ENCODE results near the gene PTPRD. TPM values are rescaled to one million over a fixed set of nuclear protein-coding genes. Genes with fewer than 3 reads are reported as not detected.

PTPRD gene
- total RNA-seq, 1 donor from 2014 or later, result 5.7 TPM

DNA sequence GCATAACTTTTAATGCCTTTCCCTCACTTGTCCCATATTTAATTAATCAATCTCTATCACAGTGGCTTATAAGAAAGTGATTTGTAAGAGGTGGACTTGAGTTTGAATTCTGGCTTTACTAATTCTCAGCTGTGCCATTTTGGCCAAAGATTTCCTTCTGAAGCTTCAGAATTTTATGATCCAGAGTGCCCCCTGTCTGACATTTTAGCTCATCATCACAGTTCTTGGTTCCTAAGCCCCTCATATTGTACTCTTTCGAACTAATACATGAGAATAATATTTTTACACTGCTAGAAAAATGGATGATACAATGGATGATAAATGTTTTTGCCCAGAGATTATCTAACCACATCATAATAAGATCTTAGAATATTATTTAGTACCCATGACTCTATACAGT, 1014.1 kb downstream of the PTPRD start:
- no peak overlapping the region for H3K4me3 Mint-ChIP-seq (ENCODE audit: unreplicated experiment)
- no peaks in the 10 kb centered on the region for H3K36me3 Mint-ChIP-seq (ENCODE audit: low read depth)
- no peak for DNase-seq (ENCODE audit: low spot score)
- no peaks in the 10 kb centered on the region for H3K4me1 Mint-ChIP-seq (ENCODE audit: low read depth)
- peaks cover 11% of the 10 kb centered on the region for H3K9me3 Mint-ChIP-seq (ENCODE audit: low read depth)
- no peak overlapping the region for H3K27ac Mint-ChIP-seq (ENCODE audit: unreplicated experiment)
- peak; percentile 29 for TF ChIP-seq CTCF (IDR thresholded peaks at IDR 0.05)
- no peaks in the 10 kb centered on the region for H3K27me3 Mint-ChIP-seq (ENCODE audit: low read depth)

- Mint-ChIP-seq H3K27ac (ENCODE audit: unreplicated experiment) (no peak overlapping the region), H3K27me3 (ENCODE audit: low read depth) (no peaks in the 10 kb centered on the region), H3K4me3 (ENCODE audit: unreplicated experiment) (no peak overlapping the region), H3K36me3 (ENCODE audit: low read depth) (no peaks in the 10 kb centered on the region), H3K4me1 (ENCODE audit: low read depth) (peaks cover 3% of the 10 kb centered on the region), H3K9me3 (ENCODE audit: low read depth) (peaks cover 12% of the 10 kb centered on the region)
- TF ChIP-seq CTCF (IDR thresholded peaks at IDR 0.05), result no peak
- no peak for DNase-seq (ENCODE audit: low spot score)
Measured at GRCh38 chr9:9592104-9592503, 1020.7 kb downstream of the PTPRD start.

DNA sequence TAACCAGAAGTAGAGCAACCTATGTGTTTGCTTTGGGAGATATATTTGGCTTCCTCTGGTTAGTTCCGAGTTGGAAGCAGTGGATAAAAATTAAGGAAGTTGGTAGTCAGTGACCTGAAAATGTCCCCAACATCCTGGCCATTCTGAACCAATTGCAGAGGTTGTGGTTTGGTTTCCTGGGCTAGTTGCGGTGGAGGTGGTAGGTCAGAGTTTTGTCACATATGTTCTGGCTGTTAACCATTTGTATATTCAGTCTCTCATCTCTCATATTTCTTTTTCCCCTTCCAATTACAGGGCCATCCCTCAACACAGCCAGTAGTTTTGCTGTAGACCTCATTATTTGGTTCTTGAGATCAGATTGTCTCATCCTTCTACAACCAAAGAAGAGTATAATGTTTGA, 1026.9 kb downstream of the PTPRD start:
- no peak for TF ChIP-seq CTCF (IDR thresholded peaks at IDR 0.05)
- H3K27me3 Mint-ChIP-seq (ENCODE audit: low read depth), result no peaks in the 10 kb centered on the region
- no peak for DNase-seq (ENCODE audit: low spot score)
- H3K4me1 Mint-ChIP-seq (ENCODE audit: low read depth), result no peaks in the 10 kb centered on the region
- no peaks in the 10 kb centered on the region for H3K36me3 Mint-ChIP-seq (ENCODE audit: low read depth)
- no peak overlapping the region for H3K27ac Mint-ChIP-seq (ENCODE audit: unreplicated experiment)
- no peak overlapping the region for H3K4me3 Mint-ChIP-seq (ENCODE audit: unreplicated experiment)
- H3K9me3 Mint-ChIP-seq (ENCODE audit: low read depth), result no peaks in the 10 kb centered on the region

DNA sequence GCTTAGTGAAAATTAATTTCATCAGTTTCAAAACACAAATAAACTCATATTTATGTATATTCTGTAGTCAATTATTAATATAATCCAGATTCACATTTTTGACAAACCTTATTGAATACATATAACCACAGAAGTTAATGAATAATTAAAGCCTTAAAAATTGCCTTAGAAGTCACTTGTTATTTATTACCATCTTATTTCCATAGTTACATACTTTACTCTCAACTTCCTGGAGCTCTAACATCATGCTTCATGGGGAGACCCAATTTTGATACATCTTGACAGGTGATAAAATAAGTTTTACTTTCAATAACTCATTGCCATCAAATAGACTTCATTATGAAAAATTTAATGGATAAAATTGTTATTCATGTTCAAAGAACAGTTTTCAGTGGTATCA, 1038.7 kb downstream of the PTPRD start:
- H3K27ac Mint-ChIP-seq (ENCODE audit: unreplicated experiment), result no peak overlapping the region
- TF ChIP-seq CTCF (IDR thresholded peaks at IDR 0.05), result no peak

GRCh38 chr9:9565700-9566099, 1047.1 kb downstream of the PTPRD start:
- no peaks in the 10 kb centered on the region for H3K36me3 Mint-ChIP-seq (ENCODE audit: low read depth)
- no peak overlapping the region for H3K4me3 Mint-ChIP-seq (ENCODE audit: unreplicated experiment)
- no peaks in the 10 kb centered on the region for H3K4me1 Mint-ChIP-seq (ENCODE audit: low read depth)
- H3K27me3 Mint-ChIP-seq (ENCODE audit: low read depth), result peaks cover 2% of the 10 kb centered on the region
- no peaks in the 10 kb centered on the region for H3K9me3 Mint-ChIP-seq (ENCODE audit: low read depth)
- TF ChIP-seq CTCF (IDR thresholded peaks at IDR 0.05), result no peak
- no peak overlapping the region for H3K27ac Mint-ChIP-seq (ENCODE audit: unreplicated experiment)
- no peak for DNase-seq (ENCODE audit: low spot score)

More for the DNA sequence above, 1038.7 kb downstream of the PTPRD start:
- no peaks in the 10 kb centered on the region for H3K4me1 Mint-ChIP-seq (ENCODE audit: low read depth)
- H3K9me3 Mint-ChIP-seq (ENCODE audit: low read depth), result no peaks in the 10 kb centered on the region
- no peaks in the 10 kb centered on the region for H3K27me3 Mint-ChIP-seq (ENCODE audit: low read depth)
- H3K36me3 Mint-ChIP-seq (ENCODE audit: low read depth), result no peaks in the 10 kb centered on the region
- H3K4me3 Mint-ChIP-seq (ENCODE audit: unreplicated experiment), result no peak overlapping the region
- DNase-seq (ENCODE audit: low spot score), result no peak

All from chondrocyte (in vitro differentiated cells).